HG02943 (cell line): ENCODE data around the gene FBXL13.
"Not testable (repeated sequence)": the region's sequence is repeated elsewhere in the genome, so short reads cannot be mapped to it uniquely, and the experiment has no call there.

Experiments
- ATAC-seq: cut with Tn5 transposase; IDR thresholded peaks from one replicate; pipeline ENCODE4 v1.9.1; 2021; ENCODE audit warnings: mild to moderate bottlenecking, low read depth, moderate library complexity; ENCODE audit not compliant: unreplicated experiment

FBXL13 gene

DNA sequence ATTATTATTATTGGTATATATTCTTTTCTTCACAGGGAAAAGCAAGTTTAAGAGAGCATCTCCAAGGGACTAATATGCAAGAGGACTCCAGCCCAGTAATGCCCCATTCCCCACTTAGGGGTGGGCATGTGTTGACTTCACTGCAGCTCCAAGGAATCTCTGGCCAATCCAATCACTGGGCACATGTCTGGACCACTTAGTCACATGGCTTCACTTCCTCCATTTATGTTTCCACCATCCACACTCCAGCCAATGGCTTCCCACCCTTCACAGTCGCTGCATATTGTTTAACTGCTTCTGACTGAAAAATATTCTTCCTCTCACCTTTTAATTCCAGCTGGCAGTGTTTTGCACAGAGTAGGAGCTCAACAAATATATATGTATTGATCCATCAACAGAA is 43.6 kb downstream of the FBXL13 start:
- no peak for ATAC-seq

DNA sequence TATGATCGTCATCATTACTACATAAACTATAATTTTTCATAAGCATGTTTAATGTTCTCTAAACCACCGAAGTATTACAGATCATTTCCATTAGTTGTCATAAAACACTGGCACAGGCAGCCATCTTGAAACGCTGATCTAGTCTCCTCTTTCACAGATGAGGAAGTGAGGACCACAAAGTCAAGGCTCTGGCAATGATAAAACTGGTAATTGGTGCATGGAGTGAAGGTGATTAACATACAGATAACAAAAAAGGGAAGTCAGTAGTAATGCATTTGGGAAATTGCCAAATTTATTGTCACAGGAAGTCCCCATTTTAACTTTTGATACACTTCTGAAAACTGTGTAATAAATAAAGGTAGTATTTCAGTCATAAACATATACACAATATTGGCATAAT is 49.3 kb downstream of the FBXL13 start:
- no peak for ATAC-seq

DNA sequence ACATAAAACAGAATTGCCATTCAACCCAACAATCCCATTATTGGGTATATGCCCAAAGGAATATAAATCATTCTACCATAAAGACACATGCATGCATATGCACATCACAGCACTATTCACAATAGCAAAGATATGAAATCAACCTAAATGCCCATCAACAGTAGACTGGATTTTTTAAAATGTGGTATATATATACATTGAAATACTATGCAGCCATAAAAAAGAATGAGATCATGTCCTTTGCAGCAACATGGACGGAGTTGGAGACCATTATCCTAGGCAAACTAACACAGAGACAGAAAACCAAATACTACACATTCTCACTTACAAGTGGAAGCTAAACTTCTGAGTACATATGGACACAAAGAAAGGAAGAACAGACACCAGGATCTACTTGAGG is 51.0 kb downstream of the FBXL13 start:
- ATAC-seq: not testable (repeated sequence)

DNA sequence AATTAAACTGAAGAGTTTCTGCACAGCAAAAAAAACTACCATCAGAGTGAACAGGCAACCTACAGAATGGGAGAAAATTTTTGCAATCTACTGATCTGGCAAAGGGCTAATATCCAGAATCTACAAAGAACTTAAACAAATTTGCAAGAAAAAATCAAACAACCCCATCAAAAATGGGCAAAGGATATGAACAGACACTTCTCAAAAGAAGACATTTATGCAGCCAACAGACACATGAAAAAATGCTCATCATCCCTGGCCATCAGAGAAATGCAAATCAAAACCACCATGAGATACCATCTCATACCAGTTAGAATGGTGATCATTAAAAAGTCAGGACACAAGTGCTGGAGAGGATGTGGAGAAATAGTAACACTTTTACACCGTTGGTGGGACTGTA is 53.1 kb downstream of the FBXL13 start:
- not testable (repeated sequence) for ATAC-seq

DNA sequence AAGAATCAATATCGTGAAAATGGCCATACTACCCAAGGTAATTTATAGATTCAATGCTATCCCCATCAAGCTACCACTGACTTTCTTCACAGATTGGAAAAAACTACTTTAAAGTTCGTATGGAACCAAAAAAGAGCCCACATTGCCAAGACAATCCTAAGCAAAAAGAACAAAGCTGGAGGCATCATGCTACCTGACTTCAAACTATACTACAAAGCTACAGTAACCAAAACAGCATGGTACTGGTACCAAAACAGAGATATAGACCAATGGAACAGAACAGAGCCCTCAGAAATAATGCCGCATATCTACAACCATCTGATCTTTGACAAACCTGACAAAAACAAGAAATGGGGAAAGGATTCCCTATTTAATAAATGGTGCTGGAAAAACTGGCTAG is 53.7 kb downstream of the FBXL13 start:
- not testable (repeated sequence) for ATAC-seq

DNA sequence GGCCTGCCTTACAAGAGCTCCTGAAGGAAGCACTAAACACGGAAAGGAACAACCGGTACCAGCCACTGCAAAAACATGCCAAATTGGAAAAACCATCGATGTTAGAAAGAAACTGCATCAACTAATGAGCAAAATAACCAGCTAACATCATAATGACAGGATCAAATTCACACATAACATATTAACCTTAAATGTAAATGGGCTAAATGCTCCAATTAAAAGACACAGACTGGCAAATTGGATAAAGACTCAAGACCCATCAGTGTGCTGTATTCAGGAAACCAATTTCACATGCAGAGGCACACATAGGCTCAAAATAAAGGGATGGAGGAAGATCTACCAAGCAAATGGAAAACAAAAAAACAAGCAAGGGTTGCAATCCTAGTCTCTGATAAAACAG is 56.3 kb downstream of the FBXL13 start:
- ATAC-seq: not testable (repeated sequence)

DNA sequence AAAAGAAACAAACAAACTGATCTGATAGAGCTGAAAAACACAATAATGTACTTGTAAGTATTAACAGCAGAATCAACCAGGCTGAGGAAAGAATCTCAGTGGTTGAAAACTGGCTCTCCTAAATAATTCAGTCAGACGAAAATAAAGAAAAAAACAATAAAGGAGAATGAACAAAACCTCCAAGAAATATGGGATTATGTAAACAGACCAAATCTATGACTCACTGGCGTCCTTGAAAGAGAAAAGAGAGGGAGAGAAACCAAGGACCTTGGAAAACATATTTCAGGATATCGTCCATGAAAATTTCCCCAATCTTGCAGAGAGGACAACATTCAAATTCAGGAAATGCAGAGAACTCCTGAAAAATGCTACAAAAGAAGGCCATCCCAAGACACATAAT is 62.9 kb downstream of the FBXL13 start:
- ATAC-seq: no peak

DNA sequence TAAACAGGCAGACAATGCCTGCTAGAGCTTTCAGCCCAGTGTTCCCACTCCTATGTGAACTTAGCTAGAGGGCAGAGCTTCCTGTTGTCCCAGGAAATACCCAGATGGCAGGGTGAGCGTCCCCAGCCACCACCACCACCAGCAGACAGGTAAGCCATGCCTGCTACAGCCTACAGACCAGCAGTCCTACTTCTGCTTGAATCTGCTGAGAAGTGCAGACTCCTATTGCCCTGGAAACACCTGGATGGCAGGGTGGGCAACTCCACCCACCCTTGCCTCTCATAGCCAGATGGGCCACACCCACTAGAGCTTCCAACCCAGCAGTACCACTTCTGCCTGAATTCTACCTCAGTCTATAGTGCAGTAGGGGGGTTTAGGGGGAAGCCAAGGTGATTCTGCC is 64.4 kb downstream of the FBXL13 start:
- no peak for ATAC-seq

DNA sequence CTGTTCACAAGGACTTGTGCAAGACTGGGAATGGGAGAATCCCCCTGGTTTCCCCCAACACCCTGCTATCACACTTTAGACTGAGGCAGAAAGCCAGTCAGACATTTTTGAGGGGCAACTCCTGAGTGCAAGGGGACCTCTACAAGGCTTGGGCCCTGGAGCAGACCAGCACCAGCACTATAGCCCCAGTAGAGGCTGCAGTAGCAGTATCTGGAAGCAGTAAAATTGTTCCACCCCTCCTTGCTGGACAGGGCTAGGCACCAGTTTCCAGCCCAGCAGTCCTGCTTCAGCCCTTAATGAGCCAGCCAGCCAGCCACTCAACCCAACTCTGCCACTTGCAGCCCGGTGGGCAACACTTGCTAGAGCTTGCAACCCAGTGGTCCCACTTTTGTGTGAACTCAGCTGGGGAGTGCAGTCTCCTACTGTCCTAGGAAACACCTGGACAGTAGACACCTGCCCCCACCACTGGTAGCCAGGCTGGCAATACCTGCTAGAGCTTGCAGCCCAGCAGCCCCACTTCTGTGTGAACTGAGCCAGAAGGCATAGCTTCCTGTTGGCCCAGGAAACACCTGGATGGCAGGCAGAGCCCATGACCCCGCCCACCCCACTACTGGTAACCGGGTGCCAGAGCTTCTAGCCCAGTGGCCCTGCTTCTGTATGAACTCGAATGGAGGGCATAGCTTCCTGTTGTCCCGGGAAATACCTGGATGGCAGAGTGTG is 65.0 kb downstream of the FBXL13 start:
- no peak for ATAC-seq

DNA sequence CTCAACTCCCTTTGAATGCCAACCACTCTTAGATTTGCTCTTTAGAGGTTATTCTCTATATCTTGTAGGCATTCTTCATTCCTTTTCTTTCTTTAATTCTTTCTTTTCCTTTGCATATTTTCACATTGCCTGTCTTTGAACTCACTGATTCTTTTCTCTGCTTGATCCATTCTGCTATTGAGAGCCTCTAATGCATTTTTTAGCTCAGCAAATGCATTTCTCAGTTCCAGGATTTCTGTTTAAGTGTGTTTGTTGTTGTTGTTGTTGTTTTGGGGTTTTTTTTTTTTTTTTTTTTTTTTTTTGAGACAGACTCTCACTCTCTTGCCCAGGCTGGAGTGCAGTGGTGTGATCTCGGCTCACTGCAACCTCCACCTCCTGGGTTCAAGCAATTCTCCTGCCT is 71.6 kb downstream of the FBXL13 start:
- ATAC-seq: no peak

DNA sequence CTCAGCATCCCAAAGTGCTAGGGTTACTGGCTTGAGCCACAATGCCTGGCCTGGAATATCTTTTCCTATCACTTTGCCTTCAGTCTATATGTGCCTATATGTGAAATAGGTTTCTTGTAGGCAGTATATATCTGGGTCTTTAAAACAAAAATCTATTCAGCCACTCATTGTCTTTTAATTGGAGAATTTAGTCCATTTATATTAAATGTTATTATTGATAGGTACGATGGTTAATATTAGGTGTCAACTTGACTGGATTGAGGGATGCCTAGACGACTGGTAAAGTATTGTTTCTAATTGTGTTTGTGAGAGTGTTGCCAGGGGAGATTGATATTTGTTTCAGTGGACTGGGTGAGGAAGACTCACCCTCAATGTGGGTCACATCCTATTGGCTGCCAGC is 73.4 kb downstream of the FBXL13 start:
- no peak for ATAC-seq

DNA sequence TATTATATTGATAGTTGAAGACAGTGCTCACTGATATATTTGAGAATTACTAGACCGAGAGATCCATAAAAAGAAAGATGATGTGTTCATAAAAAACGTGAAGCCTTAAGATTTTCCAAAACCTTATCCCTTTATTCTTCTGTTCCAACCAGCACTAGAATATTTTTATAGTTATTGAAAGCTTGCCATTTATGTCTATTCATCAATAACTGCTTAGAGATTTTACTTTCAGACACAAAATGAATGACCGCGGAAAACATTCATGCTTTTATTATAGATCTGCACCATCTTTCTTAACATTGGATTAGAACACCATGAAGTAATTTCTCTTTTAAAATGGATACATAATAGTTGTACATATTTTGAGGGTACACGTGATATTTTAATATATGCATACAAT is 77.6 kb downstream of the FBXL13 start:
- ATAC-seq: no peak

DNA sequence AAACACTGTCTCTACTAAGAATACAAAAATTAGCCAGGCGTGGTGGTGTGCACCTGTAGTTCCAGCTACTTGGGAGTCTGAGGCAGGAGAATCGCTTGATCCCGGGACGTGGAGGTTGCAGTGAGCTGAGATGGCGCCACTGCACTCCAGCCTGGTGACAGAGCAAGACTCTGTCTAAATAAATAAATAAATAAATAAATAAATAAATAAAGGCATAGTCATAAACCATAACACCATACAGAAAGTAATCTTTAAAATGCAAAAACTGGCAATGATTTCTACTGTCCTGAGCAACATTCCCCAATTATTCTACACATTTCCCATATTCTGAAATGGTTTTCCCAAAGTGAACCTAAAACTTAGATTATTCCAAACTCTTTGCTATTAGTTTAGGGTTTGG is 79.0 kb downstream of the FBXL13 start:
- not testable (repeated sequence) for ATAC-seq

DNA sequence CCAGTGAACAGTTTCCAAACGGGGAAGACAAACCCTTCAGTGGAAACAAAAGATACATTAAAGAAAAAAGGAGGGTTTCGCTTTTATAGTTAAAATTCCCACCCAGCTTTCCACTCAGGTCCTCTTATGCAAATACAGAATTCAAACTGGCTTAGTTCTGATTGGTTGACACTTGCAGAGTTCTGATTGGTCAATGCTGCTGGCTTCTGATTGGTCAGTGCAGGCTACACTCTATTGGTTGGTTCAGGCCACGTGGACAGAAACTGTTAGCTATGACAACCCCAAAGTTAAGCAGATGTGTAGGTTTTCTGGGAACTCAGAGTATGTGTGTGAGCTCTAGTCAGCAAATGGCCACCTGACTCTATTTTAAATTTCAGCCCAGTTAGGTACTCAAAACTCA is 80.0 kb downstream of the FBXL13 start:
- ATAC-seq: no peak

DNA sequence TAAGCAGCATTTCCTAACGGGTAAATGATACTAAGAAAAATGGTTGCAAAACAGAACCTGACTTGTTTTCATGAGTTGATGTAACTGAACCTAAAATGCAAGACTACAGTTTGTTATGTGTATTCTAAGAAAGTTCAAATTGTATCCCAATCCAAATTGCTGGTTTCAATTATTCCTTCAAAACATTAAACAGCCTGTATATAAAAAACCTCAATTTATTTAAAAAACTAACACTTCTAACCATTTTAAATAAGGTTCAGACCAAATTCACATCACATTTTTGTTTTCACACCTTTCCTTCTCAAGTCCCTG is 80.9 kb downstream of the FBXL13 start:
- no peak for ATAC-seq

DNA sequence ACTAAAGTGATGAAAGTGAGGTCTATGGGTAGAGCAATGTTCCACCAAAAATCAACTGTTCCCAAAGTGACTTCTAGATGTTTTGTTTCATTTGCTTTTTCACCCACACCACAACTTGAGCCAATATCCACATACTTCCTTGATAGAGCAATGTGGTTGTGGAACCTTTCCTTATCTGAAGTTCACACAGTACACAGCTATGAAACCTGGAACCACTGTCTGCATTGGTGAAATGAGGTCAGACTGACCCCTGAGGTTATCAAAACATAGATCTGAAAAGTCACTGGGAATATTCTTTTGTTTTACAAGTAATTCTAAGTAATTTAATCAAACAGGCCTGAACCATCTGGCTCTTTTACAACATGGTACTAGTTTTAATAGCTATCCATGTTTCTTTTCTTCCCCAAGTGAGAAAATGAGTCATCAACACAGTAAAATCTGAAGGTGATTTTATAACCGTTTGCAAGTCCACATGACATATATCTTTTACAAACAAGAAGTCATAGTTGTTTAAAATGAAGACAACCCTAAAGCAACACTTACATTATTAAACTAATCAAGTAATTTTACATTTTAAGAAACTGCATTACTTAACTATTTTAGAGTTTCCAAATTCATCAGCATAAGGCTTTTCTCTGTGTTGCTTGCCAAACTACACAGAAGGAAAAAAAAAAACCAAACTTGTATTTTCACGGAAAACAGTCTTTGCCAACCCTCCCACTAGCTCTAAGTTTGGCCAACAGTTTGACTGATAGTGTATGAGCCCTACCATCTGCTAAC is 81.5 kb downstream of the FBXL13 start:
- ATAC-seq: no peak

DNA sequence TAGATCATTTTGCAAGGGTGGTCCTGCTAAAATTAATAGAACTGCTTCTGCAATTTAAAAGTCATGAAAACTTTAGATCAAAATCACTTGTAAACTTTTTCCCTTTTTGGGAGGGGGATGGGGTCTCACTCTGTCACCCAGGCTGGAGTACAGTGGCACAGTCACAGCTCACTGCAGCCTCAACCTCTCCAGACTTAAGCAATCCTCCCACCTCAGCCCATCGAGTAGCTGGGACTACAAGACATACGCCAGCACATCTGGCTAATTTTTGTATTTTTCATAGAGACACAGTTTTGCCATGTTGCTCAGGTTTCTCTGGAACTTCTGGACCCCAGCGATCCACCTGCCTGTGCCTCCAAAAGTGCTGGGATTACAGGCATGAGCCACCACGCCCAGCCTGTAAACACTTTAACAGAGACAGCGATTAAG is 82.1 kb downstream of the FBXL13 start:
- no peak for ATAC-seq

DNA sequence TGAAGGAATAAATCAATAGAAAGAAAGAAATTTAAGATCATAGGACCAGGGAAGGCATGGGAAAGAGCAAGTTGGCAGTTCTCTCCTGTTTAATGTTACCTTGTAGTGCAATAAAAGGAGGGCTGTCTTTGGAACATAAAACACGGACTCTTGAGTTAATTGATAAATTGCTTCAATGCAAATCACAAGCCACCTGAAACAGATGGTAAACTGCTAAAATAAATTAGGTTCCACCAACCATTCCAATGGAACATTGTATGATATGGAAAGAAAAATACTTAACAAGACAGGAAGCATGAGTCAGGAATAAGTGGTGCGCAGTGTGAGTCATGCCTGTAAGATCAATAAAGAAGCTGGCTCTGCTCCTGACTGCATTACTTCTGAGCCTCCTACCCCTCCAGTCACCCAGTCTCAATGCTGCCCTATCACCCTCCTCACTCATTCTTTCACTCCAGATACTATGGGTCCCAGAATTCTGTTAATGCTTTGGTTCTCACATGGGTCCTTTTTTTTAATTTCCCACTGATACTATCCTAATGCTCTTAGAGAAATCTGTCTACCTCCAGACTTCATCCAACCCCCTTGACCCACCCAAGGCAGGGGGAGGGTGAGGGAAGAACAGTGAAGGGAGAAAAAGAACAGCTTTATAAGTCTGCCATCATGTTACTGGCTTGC is 82.9 kb downstream of the FBXL13 start:
- ATAC-seq: no peak

DNA sequence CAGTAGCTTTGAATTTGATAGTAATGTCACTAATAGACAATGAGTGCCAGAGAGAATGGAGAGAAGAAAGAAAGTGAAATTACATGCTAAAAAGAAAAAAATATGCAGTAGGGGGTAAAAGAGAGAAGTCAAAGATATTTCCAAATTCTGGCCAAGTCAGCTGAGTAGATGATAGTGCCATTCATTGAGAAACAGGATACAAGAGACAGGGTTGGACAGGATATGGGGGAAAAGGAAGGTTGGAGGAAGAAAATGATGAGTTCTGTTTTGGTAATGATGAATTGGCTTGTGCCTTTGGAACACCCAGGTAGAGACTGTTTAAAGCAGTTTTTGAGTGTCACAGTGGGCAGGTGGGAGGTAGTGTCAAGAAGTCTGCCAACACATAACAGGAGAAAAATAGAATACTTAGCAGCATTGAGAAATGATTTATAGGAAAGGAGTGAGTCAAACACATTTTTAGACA is 83.5 kb downstream of the FBXL13 start:
- no peak for ATAC-seq

DNA sequence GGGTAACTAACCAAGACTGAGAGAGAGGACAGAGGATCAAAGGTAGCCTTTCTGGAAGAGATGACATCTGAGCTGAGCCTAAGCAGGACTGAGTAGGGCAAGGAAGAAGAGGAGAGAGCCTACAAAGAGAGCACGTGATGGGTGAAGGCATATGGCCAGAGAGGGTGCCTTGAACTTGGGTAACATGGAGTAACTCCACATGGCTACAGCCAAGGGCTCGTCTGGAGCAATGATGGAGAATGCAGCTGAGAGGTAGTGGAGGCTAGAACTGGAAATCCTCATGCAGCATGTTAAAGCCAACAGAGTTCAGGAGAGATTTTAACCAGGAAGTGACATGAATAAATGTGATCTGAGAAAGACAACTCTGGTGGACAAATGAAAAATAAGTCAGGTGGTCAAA is 84.0 kb downstream of the FBXL13 start:
- ATAC-seq: no peak
